Measurements from ENCODE around the gene SPSB1. TPM values are rescaled to one million over a fixed set of nuclear protein-coding genes. Genes with fewer than 3 reads are reported as not detected.

Gene SPSB1
- total and polyA plus RNA-seq, 4 donors, result 21.2 to 62.0 (median 35.8) TPM

DNA sequence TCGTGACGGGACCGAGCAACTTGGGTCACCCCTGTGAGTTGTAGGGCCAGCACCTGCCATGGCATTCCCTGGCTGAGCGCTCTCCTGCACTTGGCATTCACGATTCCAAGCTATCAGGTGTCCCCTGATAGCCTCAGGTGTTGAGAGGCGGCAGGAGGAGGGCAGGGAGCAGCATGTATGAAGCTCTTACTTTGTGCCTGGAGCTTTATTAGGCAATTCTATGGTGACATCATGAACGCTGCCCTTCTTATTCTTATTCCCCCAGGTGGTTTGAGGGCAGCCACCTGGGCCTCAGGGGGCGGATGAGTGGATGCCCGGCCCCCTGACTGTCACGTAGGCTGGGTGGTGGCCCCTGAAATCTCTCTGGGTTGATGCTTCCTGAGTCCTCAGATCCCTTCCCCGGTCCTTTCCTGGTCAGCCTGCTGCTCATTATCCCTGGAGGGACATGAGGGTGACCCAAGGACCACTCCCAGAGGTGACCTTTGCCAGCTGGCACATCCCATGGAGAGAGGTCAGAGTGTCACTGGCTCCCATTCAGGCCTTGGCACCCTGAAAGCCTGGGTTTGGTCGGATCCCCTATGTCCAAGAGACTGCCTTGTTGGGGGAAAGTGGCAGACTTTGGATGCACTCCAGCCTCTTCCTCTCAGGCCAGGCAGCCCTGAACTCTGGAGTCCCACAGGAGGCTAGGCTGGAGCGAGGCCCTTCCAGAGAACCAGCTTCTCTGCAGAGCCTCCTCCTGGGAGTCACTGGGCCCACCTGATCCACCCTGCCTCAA is 51.9 kb downstream of the SPSB1 start:
- intact Hi-C loops (cut with DNase I), result no loop called here
- WGBS, 2 donors, result 68 to 69% methylated on average over 13 of the region's 13 CpGs
- Histone ChIP-seq H3K27ac (ENCODE audit: low read depth in 1 of 2, low read length in 2 of 2) (peak overlapping the region in 1 of 2 donors; percentile 23), H3K9me3 (ENCODE audit: control insufficient read depth, low read length) (no peaks in the 10 kb centered on the region), H3K27me3 (ENCODE audit: control insufficient read depth in 1 of 2, insufficient read depth in 2 of 2, low read length in 1 of 2) (no peaks in the 10 kb centered on the region), H3K36me3 (ENCODE audit: control insufficient read depth in 1 of 2, insufficient read depth in 2 of 2, low read length in 1 of 2) (no peaks in the 10 kb centered on the region), H3K4me1 (ENCODE audit: control insufficient read depth in 1 of 2, insufficient read depth in 2 of 2, low read length in 2 of 2) (peaks cover 0 to 4% of the 10 kb centered on the region in 2 donors), H3K4me3 (ENCODE audit: low read length in 2 of 2) (no peak overlapping the region)
- ATAC-seq (ENCODE audit: low FRiP score), result peak; percentile 11
- DNase-seq, result no peak

DNA sequence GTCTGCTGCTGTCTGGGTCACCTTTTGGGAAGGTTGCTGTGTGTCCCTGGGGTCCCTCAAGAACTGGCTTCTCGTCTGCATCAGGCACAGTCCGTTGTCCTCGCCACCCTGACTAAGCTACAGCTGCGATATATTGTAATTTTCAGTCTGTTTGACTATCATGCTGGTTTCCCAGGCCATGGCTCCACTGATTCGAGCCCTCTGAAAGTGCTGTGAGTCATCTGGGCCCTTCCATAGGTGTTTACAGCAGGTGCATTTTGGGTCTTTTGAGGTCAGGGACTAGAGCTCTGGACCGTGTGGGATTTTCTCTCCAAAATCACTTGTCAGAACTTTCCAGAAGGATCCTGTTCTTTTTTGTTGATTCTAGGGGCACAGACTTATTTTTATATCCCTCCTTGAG is 52.8 kb downstream of the SPSB1 start:
- H3K27ac ChIP-seq (ENCODE audit: low read depth in 1 of 2, low read length in 2 of 2), result no peak overlapping the region
- 65 to 69% methylated on average over 6 of the region's 6 CpGs for WGBS, 2 donors
- ATAC-seq (ENCODE audit: low FRiP score) (no peak), DNase-seq (no peak)
- intact Hi-C loops (cut with DNase I), result no loop called here
- H3K36me3 ChIP-seq (ENCODE audit: control insufficient read depth in 1 of 2, insufficient read depth in 2 of 2, low read length in 1 of 2), result no peaks in the 10 kb centered on the region
- peaks cover 0 to 4% of the 10 kb centered on the region in 2 donors for H3K4me1 ChIP-seq (ENCODE audit: control insufficient read depth in 1 of 2, insufficient read depth in 2 of 2, low read length in 2 of 2)
- H3K9me3 ChIP-seq (ENCODE audit: control insufficient read depth, low read length), result no peaks in the 10 kb centered on the region
- no peak overlapping the region for H3K4me3 ChIP-seq (ENCODE audit: low read length in 2 of 2)
- H3K27me3 ChIP-seq (ENCODE audit: control insufficient read depth in 1 of 2, insufficient read depth in 2 of 2, low read length in 1 of 2), result no peaks in the 10 kb centered on the region

DNA sequence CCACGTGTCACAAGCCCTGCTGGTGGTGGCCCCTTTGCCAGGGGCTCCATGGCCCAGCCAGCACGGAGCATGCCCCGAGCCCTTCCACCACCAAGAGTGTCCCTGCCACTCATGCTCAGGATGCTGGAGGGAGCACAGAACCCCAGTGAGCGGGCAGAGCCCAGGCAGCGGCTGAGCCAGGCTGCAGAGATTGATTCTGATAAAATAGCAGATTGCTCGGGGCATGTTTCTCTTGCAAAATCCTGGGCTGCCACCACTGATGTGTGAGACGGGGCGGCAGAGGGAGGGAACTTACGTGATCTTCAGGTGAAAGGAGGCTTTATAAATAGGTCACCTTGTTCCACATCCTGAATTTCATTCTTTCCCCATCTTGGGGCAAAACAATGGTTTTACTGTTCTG is 53.2 kb downstream of the SPSB1 start:
- H3K27ac ChIP-seq (ENCODE audit: low read depth in 1 of 2, low read length in 2 of 2), result no peak overlapping the region

DNA sequence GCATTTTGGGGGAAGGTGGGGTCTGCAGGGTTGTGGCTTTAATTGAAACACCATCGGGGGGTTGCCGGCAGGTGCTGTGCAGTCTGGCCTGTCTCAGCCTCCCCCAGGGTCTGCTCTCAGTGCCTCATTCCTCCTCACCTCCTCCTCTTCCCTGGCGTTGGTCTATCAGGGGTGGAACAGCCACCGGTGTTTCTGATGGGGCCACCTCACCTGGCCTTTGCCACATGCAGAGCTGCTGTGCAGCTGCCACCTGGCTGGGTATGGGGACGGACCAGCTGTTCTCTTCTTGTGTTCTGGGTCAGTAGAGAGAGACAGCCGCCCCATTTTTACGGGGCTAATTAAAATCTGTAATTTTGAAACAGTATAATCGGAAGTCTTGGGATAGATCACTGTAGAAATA is 53.9 kb downstream of the SPSB1 start:
- H3K27ac ChIP-seq (ENCODE audit: low read depth in 1 of 2, low read length in 2 of 2), result peak overlapping the region in 1 of 2 donors; percentile 7
- H3K4me3 ChIP-seq (ENCODE audit: low read length in 2 of 2), result no peak overlapping the region
- WGBS, 2 donors, result 71 to 79% methylated on average over 8 of the region's 8 CpGs
- DNase-seq (no peak), ATAC-seq (ENCODE audit: low FRiP score) (no peak)
- H3K36me3 ChIP-seq (ENCODE audit: control insufficient read depth in 1 of 2, insufficient read depth in 2 of 2, low read length in 1 of 2), result no peaks in the 10 kb centered on the region
- H3K4me1 ChIP-seq (ENCODE audit: control insufficient read depth in 1 of 2, insufficient read depth in 2 of 2, low read length in 2 of 2), result peaks cover 0 to 4% of the 10 kb centered on the region in 2 donors
- H3K9me3 ChIP-seq (ENCODE audit: control insufficient read depth, low read length), result no peaks in the 10 kb centered on the region
- no peaks in the 10 kb centered on the region for H3K27me3 ChIP-seq (ENCODE audit: control insufficient read depth in 1 of 2, insufficient read depth in 2 of 2, low read length in 1 of 2)
- intact Hi-C loops (cut with DNase I), result no loop called here

More for the DNA sequence above, 53.2 kb downstream of the SPSB1 start:
- no peak overlapping the region for H3K4me3 ChIP-seq (ENCODE audit: low read length in 2 of 2)
- ATAC-seq (ENCODE audit: low FRiP score) (no peak), DNase-seq (no peak)
- no peaks in the 10 kb centered on the region for H3K9me3 ChIP-seq (ENCODE audit: control insufficient read depth, low read length)
- peaks cover 0 to 4% of the 10 kb centered on the region in 2 donors for H3K4me1 ChIP-seq (ENCODE audit: control insufficient read depth in 1 of 2, insufficient read depth in 2 of 2, low read length in 2 of 2)
- WGBS, 2 donors, result 11 to 20% methylated on average over 9 of the region's 9 CpGs
- no peaks in the 10 kb centered on the region for H3K36me3 ChIP-seq (ENCODE audit: control insufficient read depth in 1 of 2, insufficient read depth in 2 of 2, low read length in 1 of 2)
- H3K27me3 ChIP-seq (ENCODE audit: control insufficient read depth in 1 of 2, insufficient read depth in 2 of 2, low read length in 1 of 2), result no peaks in the 10 kb centered on the region
- intact Hi-C loops (cut with DNase I), result no loop called here

DNA sequence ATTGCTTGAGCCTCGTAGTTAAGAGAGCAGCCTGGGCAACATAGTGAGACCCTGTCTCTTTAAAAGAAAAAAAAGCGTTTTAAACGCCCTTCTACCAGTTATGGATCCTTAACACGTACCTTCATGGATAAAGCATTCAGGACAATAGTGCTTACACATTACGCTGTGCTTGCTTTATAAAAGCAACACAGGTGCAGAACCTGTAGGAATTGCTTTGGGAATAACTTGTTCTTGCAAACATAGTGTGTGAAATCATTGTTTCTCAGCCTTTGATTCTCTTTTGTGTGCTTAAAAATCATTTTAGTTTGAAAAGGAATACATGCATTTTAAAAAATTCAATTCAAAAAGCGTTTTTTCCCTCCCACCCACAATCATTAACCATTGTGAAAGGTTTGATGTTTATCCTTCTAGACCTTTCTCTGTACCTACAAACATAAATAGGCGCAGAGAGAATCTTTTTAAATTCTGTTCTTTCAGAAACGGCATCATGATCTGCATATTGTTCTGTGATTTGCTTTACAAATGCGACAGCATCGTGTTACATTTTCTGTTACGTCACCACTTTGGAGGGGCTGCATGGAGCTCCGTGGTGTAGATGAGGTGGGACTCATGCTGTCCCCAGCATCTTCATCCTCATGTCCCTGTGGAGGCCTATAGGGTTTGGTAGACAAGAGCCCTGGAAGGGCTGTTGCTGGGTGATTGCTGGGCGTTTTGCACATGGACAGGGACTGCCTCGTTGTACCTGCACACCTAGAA is 54.6 kb downstream of the SPSB1 start:
- WGBS, 2 donors, result 43 to 49% methylated on average over 14 of the region's 14 CpGs
- no peaks in the 10 kb centered on the region for H3K27me3 ChIP-seq (ENCODE audit: control insufficient read depth in 1 of 2, insufficient read depth in 2 of 2, low read length in 1 of 2)
- intact Hi-C loops (cut with DNase I), result no loop called here
- no peak for ATAC-seq (ENCODE audit: low FRiP score)
- H3K4me3 ChIP-seq (ENCODE audit: low read length in 2 of 2), result no peak overlapping the region
- H3K27ac ChIP-seq (ENCODE audit: low read depth in 1 of 2, low read length in 2 of 2), result no peak overlapping the region
- H3K9me3 ChIP-seq (ENCODE audit: control insufficient read depth, low read length), result no peaks in the 10 kb centered on the region
- DNase-seq, result no peak
- peaks cover 0 to 4% of the 10 kb centered on the region in 2 donors for H3K4me1 ChIP-seq (ENCODE audit: control insufficient read depth in 1 of 2, insufficient read depth in 2 of 2, low read length in 2 of 2)
- no peaks in the 10 kb centered on the region for H3K36me3 ChIP-seq (ENCODE audit: control insufficient read depth in 1 of 2, insufficient read depth in 2 of 2, low read length in 1 of 2)

DNA sequence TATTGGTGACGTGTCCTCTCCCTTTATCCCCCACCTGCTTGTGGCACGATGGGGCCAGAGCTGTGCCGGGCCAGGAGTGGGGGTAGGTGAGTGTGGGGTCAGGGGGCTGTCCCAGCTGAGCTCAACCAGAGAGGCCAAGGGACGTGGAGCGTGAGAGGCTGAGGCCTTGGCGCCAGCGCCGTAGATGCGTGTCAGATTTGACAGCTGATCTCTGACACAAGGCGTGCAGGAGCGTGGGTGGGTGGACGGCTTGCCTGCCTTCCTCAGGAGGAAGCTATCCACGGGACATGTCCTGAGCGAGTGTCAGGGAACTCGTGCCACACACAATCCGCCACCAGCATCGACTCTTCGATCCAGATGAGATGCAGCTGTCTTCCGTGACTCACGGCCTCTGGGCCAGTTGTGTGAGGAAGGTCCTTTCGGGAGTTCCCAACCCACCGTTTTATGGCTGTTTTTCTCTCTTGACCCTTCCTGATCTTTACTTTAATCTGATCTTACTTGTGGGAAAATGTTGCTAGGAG is 56.7 kb downstream of the SPSB1 start:
- no peak overlapping the region for H3K4me3 ChIP-seq (ENCODE audit: low read length in 2 of 2)
- no peak overlapping the region for H3K27ac ChIP-seq (ENCODE audit: low read depth in 1 of 2, low read length in 2 of 2)
- H3K27me3 ChIP-seq (ENCODE audit: control insufficient read depth in 1 of 2, insufficient read depth in 2 of 2, low read length in 1 of 2), result no peaks in the 10 kb centered on the region
- intact Hi-C loops (cut with DNase I), result no loop called here
- H3K36me3 ChIP-seq (ENCODE audit: control insufficient read depth in 1 of 2, insufficient read depth in 2 of 2, low read length in 1 of 2), result no peaks in the 10 kb centered on the region
- no peaks in the 10 kb centered on the region for H3K9me3 ChIP-seq (ENCODE audit: control insufficient read depth, low read length)
- WGBS, 2 donors, result 69 to 71% methylated on average over 22 of the region's 22 CpGs
- H3K4me1 ChIP-seq (ENCODE audit: control insufficient read depth in 1 of 2, insufficient read depth in 2 of 2, low read length in 2 of 2), result peaks cover 0 to 2% of the 10 kb centered on the region in 2 donors
- no peak for ATAC-seq (ENCODE audit: low FRiP score)
- no peak for DNase-seq

DNA sequence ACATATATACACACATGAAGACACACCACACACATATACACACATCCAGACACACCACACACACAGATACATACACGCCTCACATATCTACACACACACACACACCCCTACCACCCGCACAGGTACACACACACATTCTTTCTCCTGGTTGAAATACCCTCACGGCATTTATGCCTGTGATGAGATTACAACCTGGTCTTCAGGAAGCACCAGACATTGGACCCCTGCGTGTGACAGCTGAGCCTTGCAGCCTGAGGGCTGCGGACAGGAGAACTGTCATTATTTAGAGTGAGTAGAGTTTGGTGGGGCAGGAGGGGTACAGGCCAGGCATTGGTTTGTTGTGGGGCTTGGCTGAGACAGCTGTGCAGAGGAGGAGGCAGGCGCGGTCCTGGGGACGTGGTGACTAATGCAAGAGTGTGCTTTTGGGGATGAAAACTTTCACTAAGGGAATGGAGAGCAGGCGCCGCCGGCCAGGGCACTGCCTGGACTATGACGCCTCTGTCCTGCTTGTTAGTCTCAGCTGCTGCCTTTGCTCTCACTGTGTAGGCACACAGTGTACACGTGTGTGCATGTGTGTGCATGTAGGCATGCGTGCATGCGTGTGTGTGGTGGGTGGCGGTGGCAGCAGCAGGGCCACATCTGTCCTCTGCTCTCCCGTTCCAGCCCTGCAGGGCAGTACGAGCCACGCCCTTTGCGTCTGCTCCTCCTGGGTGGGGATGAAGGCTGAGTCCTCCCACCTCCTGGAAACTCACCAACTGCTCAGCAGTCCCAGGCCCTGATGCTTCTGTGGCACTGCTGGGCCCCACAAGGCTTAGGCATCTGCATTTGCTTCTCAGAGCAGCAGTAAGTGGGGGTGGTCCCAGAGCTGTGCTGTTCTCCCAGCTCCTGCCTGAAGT is 57.6 kb downstream of the SPSB1 start:
- H3K4me3 ChIP-seq (ENCODE audit: low read length in 2 of 2), result no peak overlapping the region
- peaks cover 0 to 2% of the 10 kb centered on the region in 2 donors for H3K4me1 ChIP-seq (ENCODE audit: control insufficient read depth in 1 of 2, insufficient read depth in 2 of 2, low read length in 2 of 2)
- peak; percentile 79 to 87 for DNase-seq
- 11 to 14% methylated on average over 20 of the region's 20 CpGs for WGBS, 2 donors
- H3K27ac ChIP-seq (ENCODE audit: low read depth in 1 of 2, low read length in 2 of 2), result peak overlapping the region in 1 of 2 donors; percentile 38
- no peaks in the 10 kb centered on the region for H3K36me3 ChIP-seq (ENCODE audit: control insufficient read depth in 1 of 2, insufficient read depth in 2 of 2, low read length in 1 of 2)
- intact Hi-C loops (cut with DNase I), result no loop called here
- H3K27me3 ChIP-seq (ENCODE audit: control insufficient read depth in 1 of 2, insufficient read depth in 2 of 2, low read length in 1 of 2), result no peaks in the 10 kb centered on the region
- no peaks in the 10 kb centered on the region for H3K9me3 ChIP-seq (ENCODE audit: control insufficient read depth, low read length)
- ATAC-seq (ENCODE audit: low FRiP score), result peak; percentile 64

DNA sequence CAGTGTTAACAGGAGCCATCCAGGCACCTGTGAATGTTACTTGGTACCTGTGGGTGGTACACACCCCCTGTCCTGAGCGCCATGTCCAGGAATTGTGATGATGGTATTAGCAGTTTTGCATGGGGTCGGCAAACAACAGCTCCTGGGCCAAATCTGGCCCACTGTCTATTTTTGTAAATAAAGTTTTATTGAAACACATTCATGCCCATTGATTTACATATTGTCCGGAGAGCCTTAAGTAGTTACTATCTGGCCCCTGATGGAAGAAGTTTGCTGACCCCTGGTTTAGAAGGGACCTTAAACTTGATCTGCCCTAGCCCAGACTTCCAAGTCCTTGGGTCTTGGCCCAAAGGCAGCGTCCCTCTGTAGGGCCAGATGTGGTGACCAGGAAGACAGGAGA is 58.3 kb downstream of the SPSB1 start:
- Histone ChIP-seq H3K27ac (ENCODE audit: low read depth in 1 of 2, low read length in 2 of 2) (peak overlapping the region in 1 of 2 donors; percentile 38), H3K4me1 (ENCODE audit: control insufficient read depth in 1 of 2, insufficient read depth in 2 of 2, low read length in 2 of 2) (no peaks in the 10 kb centered on the region), H3K36me3 (ENCODE audit: control insufficient read depth in 1 of 2, insufficient read depth in 2 of 2, low read length in 1 of 2) (no peaks in the 10 kb centered on the region), H3K4me3 (ENCODE audit: low read length in 2 of 2) (no peak overlapping the region), H3K27me3 (ENCODE audit: control insufficient read depth in 1 of 2, insufficient read depth in 2 of 2, low read length in 1 of 2) (no peaks in the 10 kb centered on the region), H3K9me3 (ENCODE audit: control insufficient read depth, low read length) (no peaks in the 10 kb centered on the region)
- ATAC-seq (ENCODE audit: low FRiP score), result no peak
- no peak for DNase-seq
- intact Hi-C loops (cut with DNase I), result no loop called here
- 90 to 94% methylated on average over 4 of the region's 4 CpGs for WGBS, 2 donors

Measured in aorta (tissue), 5 donors.